ENCODE measurements around the gene CINP.

GRCh38 chr14:102392506-102392905, 29.8 kb upstream of the CINP start:
- TF ChIP-seq YY1 (IDR thresholded peaks at IDR 0.05; ENCODE audit: low read depth, low read length), result no peak
- TF ChIP-seq CHD2 (IDR thresholded peaks at IDR 0.05; ENCODE audit: low read length), result no peak
- no peak for TF ChIP-seq CTCF (IDR thresholded peaks at IDR 0.05; ENCODE audit: control extremely low read depth in 1 of 3, insufficient read depth in 1 of 3, low read depth in 1 of 3, low read length in 3 of 3)
- no peak for TF ChIP-seq SP1 (IDR thresholded peaks at IDR 0.05; ENCODE audit: low read depth, low read length)
- TF ChIP-seq RXRA (IDR thresholded peaks at IDR 0.05; ENCODE audit: insufficient read depth, low read depth, low read length), result no peak
- TF ChIP-seq POLR2A (IDR thresholded peaks at IDR 0.05; ENCODE audit: control extremely low read depth in 1 of 2, low read depth in 2 of 2, low read length in 2 of 2), result no peak
